ENCODE data around the gene CDK15.
A peak's percentile ranks its signal among the peaks of the same experiment; 100 is the strongest.

Gene CDK15

GRCh38 chr2:201887773-201888425, 81.6 kb downstream of the CDK15 start (continued):
- no peak for TF ChIP-seq ZNF513 (tag by site-specific recombination; IDR thresholded peaks at IDR 0.05)
- TF ChIP-seq ZNF645 (tag by site-specific recombination; IDR thresholded peaks at IDR 0.05), result no peak
- TF ChIP-seq ZNF701 (tag by site-specific recombination; IDR thresholded peaks at IDR 0.05), result no peak
- TF ChIP-seq ZNF16 (tag by site-specific recombination; IDR thresholded peaks at IDR 0.05; ENCODE audit: low read depth), result no peak
- TF ChIP-seq ZNF211 (tag by site-specific recombination; IDR thresholded peaks at IDR 0.05; ENCODE audit: low read depth), result no peak
- TF ChIP-seq GLIS1 (tag by site-specific recombination; IDR thresholded peaks at IDR 0.05), result peak; percentile 39; the same call in 1 of the 2 replicates
- TF ChIP-seq PBX3 (CRISPR knock-in tag; IDR thresholded peaks at IDR 0.05), result no peak
- peak; percentile 16; the same call in 1 of the 2 replicates for TF ChIP-seq KLF1 (tag by site-specific recombination; IDR thresholded peaks at IDR 0.05)
- TF ChIP-seq BCL11B (tag by site-specific recombination; IDR thresholded peaks at IDR 0.05; ENCODE audit: low read depth), result 0 out of 2 replicates have a peak, but pooled peaks have one; percentile 51
- TF ChIP-seq ZNF423 (tag by site-specific recombination; IDR thresholded peaks at IDR 0.05), result no peak
- TF ChIP-seq ZNF585B (tag by site-specific recombination; IDR thresholded peaks at IDR 0.05), result no peak
- TF ChIP-seq ZNF18 (tag by site-specific recombination; IDR thresholded peaks at IDR 0.05), result no peak
- no peak for TF ChIP-seq ZNF624 (tag by site-specific recombination; IDR thresholded peaks at IDR 0.05)
- no peak for TF ChIP-seq ZNF26 (tag by site-specific recombination; IDR thresholded peaks at IDR 0.05)
- peak; percentile 91 for TF ChIP-seq TSHZ1 (tag by site-specific recombination; IDR thresholded peaks at IDR 0.05; ENCODE audit: borderline replicate concordance)
- TF ChIP-seq ZNF2 (tag by site-specific recombination; IDR thresholded peaks at IDR 0.05), result no peak
- TF ChIP-seq ZNF549 (tag by site-specific recombination; IDR thresholded peaks at IDR 0.05), result no peak
- no peak for TF ChIP-seq ZSCAN5A (tag by site-specific recombination; IDR thresholded peaks at IDR 0.05)
- peak; percentile 47; the same call in 1 of the 2 replicates for TF ChIP-seq PRDM1 (tag by site-specific recombination; IDR thresholded peaks at IDR 0.05)
- TF ChIP-seq ZNF529 (tag by site-specific recombination; IDR thresholded peaks at IDR 0.05; ENCODE audit: insufficient replicate concordance), result no peak
- peak; percentile 80 for TF ChIP-seq ZEB2 (tag by site-specific recombination; IDR thresholded peaks at IDR 0.05)
- TF ChIP-seq ZNF610 (tag by site-specific recombination; IDR thresholded peaks at IDR 0.05; ENCODE audit: borderline replicate concordance), result no peak
- TF ChIP-seq ZNF248 (tag by site-specific recombination; IDR thresholded peaks at IDR 0.05), result no peak
- peak; percentile 90 for TF ChIP-seq ZNF391 (tag by site-specific recombination; IDR thresholded peaks at IDR 0.05; ENCODE audit: borderline replicate concordance, low read depth)
- TF ChIP-seq WT1 (tag by site-specific recombination; IDR thresholded peaks at IDR 0.05), result peak; percentile 97
- no peak for TF ChIP-seq ZNF114 (tag by site-specific recombination; IDR thresholded peaks at IDR 0.05)
- no peak for TF ChIP-seq ZNF473 (tag by site-specific recombination; IDR thresholded peaks at IDR 0.05)
- TF ChIP-seq ZNF121 (tag by site-specific recombination; IDR thresholded peaks at IDR 0.05), result no peak
- TF ChIP-seq ZNF324 (tag by site-specific recombination; IDR thresholded peaks at IDR 0.05), result no peak

Data from HEK293 (cell line).